ENCODE results near the gene TSC2. TPM values are rescaled to one million over a fixed set of nuclear protein-coding genes. Genes with fewer than 3 reads are reported as not detected.

TSC2 gene
- total and polyA plus RNA-seq, 2 of the 13 experiments (the other 11 are each of a cell fraction or from before 2014, with no cell fraction given), result 19.6 to 40.4 TPM

GRCh38 chr16:2035431-2036199 lies 12.2 kb upstream of the TSC2 start (continued):
- TF ChIP-seq ZBTB34 (CRISPR knock-in tag; IDR thresholded peaks at IDR 0.05) (no peak), ETV5 (CRISPR knock-in tag; IDR thresholded peaks at IDR 0.05; ENCODE audit: borderline replicate concordance) (peak; percentile 81), ZNF777 (CRISPR knock-in tag; IDR thresholded peaks at IDR 0.05) (peak; percentile 74), ZSCAN20 (CRISPR knock-in tag; IDR thresholded peaks at IDR 0.05; ENCODE audit: borderline replicate concordance) (no peak), KLF11 (CRISPR knock-in tag; IDR thresholded peaks at IDR 0.05) (peak; percentile 88; the same call in 1 of the 2 replicates), FOXP4 (CRISPR knock-in tag; IDR thresholded peaks at IDR 0.05) (peak; percentile 82), ZNF782 (CRISPR knock-in tag; IDR thresholded peaks at IDR 0.05; ENCODE audit: borderline replicate concordance) (no peak), ZNF335 (CRISPR knock-in tag; IDR thresholded peaks at IDR 0.05) (peak; percentile 55; the same call in 1 of the 2 replicates), WIZ (CRISPR knock-in tag; IDR thresholded peaks at IDR 0.05) (0 out of 2 replicates have a peak, but pooled peaks have one; percentile 75), ZEB1 (IDR thresholded peaks at IDR 0.05; ENCODE audit: insufficient replicate concordance, low read depth) (peak; percentile 25), NONO (IDR thresholded peaks at IDR 0.05) (no peak), NONO (CRISPR knock-in tag; conservative IDR thresholded peaks at IDR 0.05) (peak; percentile 21; the same call in 1 of the 2 replicates), REL (CRISPR knock-in tag; conservative IDR thresholded peaks at IDR 0.05) (no peak; the same call in 1 of the 2 replicates), SKIL (CRISPR knock-in tag; IDR thresholded peaks at IDR 0.05; ENCODE audit: borderline replicate concordance) (no peak), ZNF383 (CRISPR knock-in tag; IDR thresholded peaks at IDR 0.05; ENCODE audit: borderline replicate concordance) (no peak), HNRNPH1 (optimal IDR thresholded peaks at IDR 0.05; ENCODE audit: low read depth, low read length) (no peak), ZNF615 (CRISPR knock-in tag; IDR thresholded peaks at IDR 0.05; ENCODE audit: borderline replicate concordance) (no peak), CREM (IDR thresholded peaks at IDR 0.05) (peak; percentile 46; the same call in 1 of the 2 replicates), CREM (CRISPR knock-in tag; IDR thresholded peaks at IDR 0.05) (no peak), ZNF614 (CRISPR knock-in tag; IDR thresholded peaks at IDR 0.05; ENCODE audit: borderline replicate concordance) (0 out of 2 replicates have a peak, but pooled peaks have one; percentile 67)
